Endometrial microvascular endothelial cells (primary cell): ENCODE results near the gene ENPEP. TPM values are rescaled to one million over a fixed set of nuclear protein-coding genes. Genes with fewer than 3 reads are reported as not detected.
"Not testable (repeated sequence)": the region's sequence is repeated elsewhere in the genome, so short reads cannot be mapped to it uniquely, and the experiment has no call there.

ENCODE experiments used
- in situ Hi-C: cut with HindIII; loops from 2 replicates; pipeline ENCODE4 v1.10.0; 2017; ENCODE audit warnings: low sequenced_read_pairs, low pct_unique_long_range_greater_than_20kb; ENCODE audit errors: inconsistent ontology term
- total RNA-seq: library from RNA; depleted of rRNA; stranded (reverse); fragments of >200 nt; gene quantifications from one replicate; pipeline ENCODE4 v1.2.3, GENCODE V29; 2015; ENCODE audit errors: inconsistent ontology term

ENPEP gene
- total RNA-seq, 1 donor from 2014 or later = 0.56 TPM

DNA sequence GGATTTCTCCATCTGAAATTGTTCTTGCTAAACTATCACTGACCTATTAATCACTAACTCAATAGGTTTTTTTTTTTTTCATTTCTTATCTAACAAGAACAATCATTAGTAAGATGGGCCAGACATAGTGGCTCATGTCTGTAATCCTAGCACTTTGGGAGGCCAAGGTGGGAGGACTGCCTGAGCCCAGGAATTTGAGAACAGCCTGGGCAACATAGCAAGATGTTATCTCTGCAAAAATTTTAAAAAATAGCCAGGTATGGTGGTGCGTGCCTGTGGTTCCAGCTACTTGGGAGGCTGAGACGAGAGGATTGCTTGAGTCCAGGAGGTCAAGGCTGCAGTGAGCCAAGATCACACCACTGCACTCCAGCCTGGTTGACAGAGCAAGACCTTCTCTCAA lies 100.7 kb downstream of the ENPEP start:
- in situ Hi-C loops = not testable (repeated sequence)

DNA sequence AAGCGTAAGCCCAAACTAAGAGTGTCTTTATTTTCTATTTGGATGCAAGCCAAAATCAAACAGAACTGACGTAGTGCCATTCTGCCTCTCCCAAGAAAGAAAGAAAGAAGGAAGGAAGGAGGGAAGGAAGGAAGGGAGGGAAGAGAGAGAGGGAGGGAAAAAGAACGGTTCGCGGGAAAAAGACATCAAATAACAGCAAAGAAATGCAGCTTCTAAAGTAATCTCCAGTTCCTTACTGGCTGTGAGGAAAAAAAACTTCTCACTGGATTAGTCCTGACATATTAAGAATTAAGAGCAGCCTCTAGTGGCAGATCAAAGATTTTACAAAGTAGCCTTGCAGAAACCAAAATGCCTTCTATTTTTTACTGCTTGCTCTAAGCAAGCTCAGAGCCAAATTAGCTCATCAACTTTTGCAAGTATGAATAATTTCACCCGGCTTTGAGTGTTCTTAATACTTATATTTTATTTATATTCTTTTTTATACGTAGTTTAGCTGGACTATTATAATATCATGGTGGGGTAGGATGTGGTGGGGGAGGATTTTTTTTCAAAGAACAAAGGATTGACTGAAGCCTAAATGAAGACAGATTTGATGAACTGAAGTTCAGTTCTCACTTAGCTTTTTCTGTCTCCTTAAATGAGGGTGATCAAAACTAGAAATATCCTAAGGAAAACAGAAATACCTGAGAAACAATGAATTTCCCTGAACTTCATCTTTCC lies 110.3 kb downstream of the ENPEP start:
- in situ Hi-C loops = no loop called here

DNA sequence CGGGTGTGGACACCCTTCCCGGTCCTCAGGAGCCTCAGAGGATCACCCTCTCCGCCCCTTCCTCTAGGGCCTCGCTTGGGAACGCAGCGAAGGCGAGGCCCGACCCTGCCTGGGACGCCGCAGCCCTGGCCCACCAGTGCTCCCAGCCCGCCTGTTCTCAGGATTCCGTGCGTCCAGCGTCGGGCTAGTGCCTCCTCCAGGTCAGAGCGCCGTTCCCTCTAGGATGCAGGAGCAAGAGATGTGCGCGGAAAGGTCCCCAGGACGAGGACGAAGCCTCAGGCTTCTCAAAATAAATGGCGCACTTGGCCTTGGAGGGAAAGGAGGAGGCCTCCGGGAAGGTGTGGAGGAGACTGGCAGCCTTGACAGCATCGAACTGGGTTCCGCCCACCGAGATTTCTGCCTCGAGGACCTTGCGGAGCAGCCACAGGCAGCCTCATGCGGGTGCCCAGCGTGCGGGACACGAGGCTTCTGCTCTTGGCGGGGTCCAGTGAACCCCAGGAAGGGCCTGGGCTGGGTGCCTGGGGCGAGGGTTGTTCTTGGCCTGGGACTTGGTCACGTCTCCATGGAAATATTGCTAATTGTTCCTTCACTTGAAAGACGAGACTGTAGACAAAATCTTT lies 111.8 kb downstream of the ENPEP start:
- in situ Hi-C loops = no loop called here

DNA sequence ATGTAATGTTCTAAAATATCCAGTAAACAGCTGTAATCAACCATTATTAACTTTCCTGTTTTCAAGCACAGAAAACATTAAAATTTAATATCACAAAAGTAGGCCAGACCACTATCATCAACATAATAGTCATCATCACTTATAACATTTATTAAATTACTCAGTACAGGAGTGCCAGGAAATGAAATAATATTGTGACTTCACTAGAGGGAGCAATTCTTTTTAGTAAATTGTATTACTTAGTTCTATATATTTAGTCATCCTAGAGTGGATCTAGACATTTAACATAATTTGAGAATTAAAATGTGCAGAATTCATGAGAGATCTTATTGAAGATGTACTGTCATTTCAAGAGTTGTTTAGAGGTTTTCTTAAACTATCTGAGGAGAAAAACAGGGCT lies 113.3 kb downstream of the ENPEP start:
- in situ Hi-C loops = no loop called here

DNA sequence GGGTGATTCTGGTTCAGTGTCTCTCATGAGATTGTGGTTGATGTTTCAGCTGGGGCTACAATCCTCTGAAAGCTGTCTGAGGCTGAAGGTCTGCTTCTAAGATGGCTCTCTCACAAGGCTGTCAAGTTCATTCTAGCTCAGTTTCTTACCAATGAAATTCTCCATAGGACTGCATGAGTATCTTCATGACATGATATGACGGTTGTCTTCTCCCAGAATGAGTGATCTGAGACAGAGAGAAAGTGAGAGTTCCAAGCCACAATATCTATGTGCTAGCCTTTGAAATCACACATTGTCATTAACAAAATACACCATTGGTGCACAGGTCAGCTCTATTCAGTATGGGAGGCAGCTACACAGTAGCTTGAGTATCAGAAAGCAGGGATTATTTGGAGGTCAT lies 119.6 kb downstream of the ENPEP start:
- in situ Hi-C loops = no loop called here

DNA sequence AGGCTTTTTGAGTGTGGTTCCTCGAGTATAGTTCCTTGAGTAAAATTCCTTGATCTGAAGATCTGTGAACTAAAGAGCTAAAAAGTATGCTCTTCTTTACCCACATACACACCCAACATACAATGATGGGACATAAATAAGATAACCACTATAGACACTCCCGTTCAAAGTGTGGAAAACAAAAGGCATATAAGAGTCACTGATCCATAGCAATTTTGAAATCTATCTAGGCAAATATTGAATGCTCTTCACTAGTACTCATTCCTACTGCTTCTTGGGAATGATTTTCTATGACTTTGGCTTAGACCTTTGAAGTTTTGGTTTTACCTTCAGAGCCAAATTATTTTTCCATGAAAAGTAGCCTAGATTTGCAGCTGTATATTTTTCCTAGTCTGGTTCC lies 120.5 kb downstream of the ENPEP start:
- in situ Hi-C loops = no loop called here

DNA sequence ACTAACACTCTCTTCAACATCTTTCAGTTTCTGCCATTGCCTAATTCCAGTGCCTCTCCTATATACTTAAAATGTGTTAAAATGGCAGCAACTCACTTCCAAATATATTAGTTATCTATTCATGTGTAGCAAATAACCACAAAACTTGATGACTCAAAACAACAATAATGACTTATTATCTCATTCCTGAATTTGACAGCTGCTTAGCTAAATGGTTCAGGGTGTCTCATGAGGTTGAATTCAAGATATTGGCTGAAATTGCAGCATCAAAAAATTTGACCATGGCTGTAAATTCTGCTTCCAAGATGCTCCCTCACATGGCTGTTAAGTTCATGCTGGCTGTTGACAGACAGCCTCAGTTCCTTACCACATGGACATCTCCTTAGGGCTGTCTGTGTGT lies 121.6 kb downstream of the ENPEP start:
- in situ Hi-C loops = no loop called here

DNA sequence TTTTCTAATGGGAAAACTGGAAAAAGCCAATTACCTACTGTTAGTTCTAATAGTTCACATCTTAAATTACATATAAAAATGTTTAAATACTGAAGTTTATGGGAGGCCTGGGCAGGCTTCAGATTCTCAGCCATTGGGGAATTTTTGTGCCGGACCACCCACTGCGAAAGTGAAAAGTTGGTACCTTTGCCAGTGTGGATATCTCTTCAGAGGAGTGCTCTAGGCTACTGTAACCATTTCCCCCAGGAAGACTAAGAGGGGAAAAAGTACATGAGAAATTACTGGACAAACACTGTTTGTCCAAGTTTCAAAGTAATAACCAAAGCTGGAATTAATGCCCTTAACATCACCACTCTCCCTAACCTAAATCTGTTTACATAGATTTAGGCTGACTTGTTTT lies 126.1 kb downstream of the ENPEP start:
- in situ Hi-C loops = no loop called here

DNA sequence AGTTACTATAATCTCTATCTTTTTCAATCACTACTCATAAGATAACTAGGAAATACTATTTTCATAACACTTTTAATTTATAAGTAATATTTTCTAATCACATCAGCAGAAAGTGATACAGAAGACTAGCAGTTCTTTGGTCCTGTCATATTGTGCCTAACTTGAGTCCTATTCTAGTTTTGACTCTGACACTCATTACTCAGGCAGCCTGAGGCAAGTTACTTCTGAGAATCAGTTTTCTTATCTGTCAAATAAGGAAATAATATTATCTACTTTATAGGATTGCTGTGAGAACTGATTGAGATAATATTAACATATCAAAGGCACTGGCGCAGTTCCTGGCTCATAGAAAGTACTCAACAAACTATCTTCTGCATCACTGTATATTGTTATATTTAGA lies 129.1 kb downstream of the ENPEP start:
- in situ Hi-C loops = no loop called here

DNA sequence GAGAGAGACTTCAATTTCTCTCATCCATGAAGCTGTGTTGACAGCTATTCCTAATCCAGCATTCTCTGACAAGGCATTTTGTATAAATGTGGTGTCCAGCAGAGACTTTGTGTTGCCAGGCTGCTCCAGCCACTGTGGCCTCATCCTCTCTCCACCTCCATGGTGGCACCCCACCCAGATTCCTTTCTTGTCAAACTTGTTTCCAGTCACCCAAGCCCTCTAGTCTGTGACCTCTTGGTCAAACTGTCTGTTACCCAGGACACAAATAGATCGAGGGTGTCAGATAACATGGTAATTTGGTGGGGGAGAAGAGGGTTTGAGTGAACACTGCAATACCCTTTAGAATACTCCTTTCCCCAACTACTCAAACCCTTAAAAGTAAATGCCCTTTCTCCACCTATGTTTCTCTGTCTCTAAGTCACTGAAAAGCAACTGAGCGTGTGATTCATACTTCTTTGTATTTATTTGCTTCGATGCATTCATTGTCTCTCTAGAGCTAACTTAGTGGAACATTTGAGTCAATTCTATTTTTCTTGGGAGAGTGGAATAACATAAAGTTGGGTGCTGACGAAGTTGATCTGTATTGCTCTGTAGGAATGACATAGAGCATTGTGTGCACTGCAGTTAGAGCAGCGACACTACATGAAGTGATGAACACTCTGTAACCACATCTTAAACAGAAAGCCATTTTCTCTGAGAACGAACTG lies 133.2 kb downstream of the ENPEP start:
- in situ Hi-C loops = no loop called here

DNA sequence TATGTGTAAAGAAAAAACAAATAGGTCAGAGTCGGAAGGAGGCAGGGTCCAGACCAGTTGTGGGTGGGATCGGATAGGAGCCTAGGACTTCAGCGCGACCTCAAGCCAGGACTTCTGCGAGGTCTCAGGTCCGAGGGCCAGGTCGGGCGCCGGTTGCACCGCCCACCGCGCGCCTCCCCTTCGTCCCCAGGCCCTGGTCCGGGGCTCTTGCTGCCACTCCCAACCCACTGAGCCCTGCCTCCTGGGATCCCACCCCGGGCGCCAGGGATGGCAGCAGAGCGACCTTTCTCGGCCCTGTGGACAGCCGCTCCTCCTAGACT lies 134.6 kb downstream of the ENPEP start:
- in situ Hi-C loops = loop anchor here (10.0 kb wide), 1 partner anchor 76 kb away; no protein-coding TSS in a partner anchor

DNA sequence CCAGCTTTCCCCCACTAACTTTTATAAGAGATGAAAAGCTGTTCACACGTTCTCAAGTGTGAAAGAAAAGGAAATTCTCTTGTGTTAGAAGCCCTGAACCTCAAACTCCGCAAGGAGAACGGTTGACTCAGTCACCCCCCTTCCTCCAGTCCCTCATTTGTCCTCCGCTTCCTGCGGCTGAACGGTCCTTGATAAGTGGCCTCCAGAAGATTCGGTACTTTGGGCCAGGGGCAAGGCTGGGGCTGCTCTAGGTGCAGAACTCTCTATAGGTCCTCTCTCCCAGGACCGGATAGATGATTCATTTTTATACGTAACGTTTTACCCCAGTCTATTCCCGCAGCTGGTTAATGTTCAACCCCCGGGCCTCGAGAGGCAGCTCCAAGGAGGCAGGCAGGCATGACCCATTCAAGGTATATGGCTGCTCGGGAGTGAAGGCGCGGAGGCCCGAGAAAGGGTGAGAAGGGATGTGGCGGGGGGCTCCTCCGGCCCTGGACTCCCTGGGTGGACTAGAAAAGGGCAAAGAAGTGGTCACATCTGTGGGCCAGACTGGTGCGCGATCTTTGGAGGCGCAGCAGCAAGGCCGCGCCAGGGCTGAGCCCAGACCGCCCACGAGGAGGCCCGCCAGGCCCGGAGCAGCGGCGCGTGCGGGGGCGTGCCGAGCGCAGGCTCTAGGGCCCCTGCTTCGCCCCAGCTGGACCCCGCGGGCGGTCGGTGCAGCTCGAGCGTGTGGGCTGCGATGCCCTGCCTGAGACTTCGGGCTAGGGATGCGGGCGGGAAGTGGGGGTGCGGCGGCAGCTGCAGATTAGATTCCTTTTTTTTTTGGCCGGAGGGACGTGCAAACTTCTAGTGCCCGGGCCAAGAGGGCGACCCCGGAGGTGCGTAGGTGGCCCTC lies 135.2 kb downstream of the ENPEP start:
- in situ Hi-C loops = loop anchor here (10.0 kb wide), 1 partner anchor 76 kb away; no protein-coding TSS in a partner anchor

DNA sequence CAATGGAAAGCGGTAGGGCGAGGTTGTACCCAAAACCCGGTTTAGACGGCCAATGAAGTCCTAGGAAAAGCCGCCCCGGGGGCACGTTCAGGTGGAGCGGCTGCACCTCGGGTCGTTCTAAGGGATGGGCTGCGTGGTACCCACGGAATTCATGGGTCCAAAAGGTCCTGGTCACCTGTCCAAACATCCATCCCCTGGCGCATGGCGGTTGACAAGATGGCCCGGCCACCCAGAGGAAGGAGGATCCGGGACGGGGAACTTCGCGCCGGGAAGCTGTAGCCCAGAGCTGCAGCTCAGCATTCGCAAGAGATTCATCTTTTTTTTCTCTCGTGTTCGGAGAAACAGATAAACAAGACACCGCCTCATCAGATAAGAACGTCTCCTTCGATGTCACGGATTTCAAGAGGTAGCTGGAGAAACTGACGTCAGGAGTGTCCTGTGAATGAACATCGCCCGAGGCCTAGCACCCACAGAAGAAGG lies 136.1 kb downstream of the ENPEP start:
- in situ Hi-C loops = loop anchor here (10.0 kb wide), 1 partner anchor 77 kb away; no protein-coding TSS in a partner anchor

DNA sequence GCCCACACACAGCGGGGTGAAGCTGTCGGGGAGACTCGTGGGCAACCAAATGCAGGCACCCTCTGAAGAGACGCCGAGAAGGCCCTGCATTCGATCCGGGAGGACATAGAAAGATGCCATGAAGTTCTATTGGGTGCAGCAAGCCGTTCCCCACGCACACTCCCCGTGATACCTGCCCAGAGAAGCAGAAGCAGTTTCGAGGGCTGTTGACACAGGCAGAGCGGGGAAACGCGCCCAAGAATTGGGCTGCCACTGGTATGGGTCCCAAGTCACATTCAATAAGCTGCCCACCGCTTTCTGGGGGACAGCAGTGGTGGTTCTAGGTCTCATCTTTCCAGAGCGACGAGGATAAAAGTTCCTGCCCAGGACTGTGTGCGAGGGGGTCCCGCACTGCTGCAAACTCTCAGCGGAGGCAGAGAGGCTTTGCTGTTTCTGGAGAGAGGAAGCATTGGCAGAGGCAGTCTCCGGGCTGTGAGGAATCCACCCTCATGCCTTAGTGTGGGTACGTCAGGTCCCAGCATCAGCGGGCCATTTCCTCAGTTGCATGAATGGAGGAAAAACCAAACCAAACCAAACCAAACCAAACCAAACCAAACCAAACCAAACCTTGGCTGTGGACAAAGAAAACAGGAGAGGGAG lies 136.8 kb downstream of the ENPEP start:
- in situ Hi-C loops = loop anchor here (10.0 kb wide), 1 partner anchor 78 kb away; no protein-coding TSS in a partner anchor

DNA sequence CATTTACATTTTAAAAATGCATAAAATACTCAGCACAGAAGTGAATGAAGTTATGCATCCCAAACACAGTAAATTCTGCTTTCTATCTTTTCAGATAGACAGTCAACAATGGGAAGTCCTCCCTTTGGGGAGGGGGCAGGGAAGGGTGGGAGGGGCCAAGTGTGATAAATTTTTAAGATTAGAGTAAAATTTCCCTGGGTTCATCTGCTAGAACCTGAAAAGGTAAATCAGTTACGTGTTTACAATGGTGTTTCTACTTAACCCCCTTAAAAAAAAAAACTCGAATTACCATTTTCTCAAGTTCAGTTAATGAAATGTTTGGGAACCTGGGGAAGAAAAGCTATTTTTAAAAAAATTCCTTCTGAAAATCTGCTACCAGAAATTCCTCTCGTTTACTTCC lies 137.8 kb downstream of the ENPEP start:
- in situ Hi-C loops = loop anchor here (10.0 kb wide), 1 partner anchor 79 kb away; no protein-coding TSS in a partner anchor

DNA sequence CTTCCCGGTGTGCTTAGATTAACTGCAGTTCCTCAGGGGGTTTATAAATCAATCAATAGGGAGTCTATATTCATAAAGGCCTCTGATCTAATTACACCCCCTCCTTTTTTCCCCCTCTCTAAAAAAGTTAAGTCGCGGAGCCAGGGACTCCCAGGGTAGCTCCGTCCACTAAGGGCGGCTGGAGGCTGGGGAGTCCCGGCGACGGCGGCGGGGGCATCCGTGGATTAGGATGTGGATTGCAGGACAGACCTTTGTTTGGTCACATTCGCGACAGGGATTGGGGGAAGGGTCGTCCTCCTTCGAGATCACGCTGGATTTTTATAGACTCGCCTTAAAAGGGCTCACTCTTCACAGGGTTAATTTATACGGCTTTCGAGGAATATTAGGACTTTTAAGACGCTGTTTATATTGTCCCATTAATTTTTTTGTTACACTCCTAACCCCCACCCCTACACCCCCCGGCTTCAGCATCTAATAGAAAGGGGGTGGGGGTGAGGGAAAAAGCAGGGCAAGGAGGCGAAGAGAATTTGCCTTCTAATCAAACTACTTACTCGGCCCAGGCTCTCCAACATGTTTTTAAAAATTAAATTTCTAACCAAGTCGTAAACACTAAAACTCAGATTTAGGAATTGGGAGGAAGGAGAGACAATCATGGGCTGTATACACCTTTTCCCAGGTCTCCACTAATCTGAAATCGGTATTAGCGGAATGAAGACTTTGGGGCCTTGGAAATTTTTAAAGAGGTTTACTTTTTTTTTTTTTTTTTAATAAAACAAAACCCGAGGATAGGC lies 138.4 kb downstream of the ENPEP start:
- in situ Hi-C loops = loop anchor here (10.0 kb wide), 1 partner anchor 80 kb away; no protein-coding TSS in a partner anchor
